ENCODE data around the gene FARS2. TPM values are rescaled to one million over a fixed set of nuclear protein-coding genes. Genes with fewer than 3 reads are reported as not detected.

The FARS2 gene
- total RNA-seq, 1 donor from 2014 or later: 8.2 TPM

DNA sequence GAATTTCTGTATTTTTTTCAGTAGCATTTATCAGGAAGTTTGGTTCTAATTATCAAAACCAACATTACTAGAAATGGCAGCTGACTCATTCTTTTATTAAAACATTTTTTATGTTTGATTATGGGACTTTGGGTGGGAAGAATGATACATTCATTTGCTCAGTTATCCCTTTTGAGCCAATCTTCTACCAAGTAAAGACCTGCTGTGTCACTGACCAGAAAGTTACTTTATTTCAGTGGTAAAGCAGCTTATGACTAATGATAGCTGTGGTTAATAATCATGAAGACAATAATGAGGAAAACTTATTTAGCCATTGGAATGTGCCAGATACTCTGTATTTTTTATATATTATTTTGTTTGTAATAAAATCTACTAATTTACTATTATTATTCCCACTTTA, 142.3 kb downstream of the FARS2 start:
- no peak for DNase-seq (ENCODE audit: low read depth)
- Histone ChIP-seq H3K36me3 (ENCODE audit: control insufficient read depth, insufficient read depth, low read length) (no peaks in the 10 kb centered on the region), H3K4me3 (ENCODE audit: low read depth, low read length) (no peak overlapping the region), H3K27me3 (ENCODE audit: control insufficient read depth, insufficient read depth, low read length) (no peaks in the 10 kb centered on the region)
- no peak for TF ChIP-seq CTCF (IDR thresholded peaks at IDR 0.05; ENCODE audit: insufficient read depth, low read length, poor library complexity, severe bottlenecking)

GRCh38 chr6:5405976-5406375, 144.7 kb downstream of the FARS2 start:
- no peak for TF ChIP-seq CTCF (IDR thresholded peaks at IDR 0.05; ENCODE audit: insufficient read depth, low read length, poor library complexity, severe bottlenecking)

GRCh38 chr6:5411414-5411813, 150.1 kb downstream of the FARS2 start:
- H3K4me3 ChIP-seq (ENCODE audit: low read depth, low read length): no peak overlapping the region
- no peaks in the 10 kb centered on the region for H3K27me3 ChIP-seq (ENCODE audit: control insufficient read depth, insufficient read depth, low read length)
- no peak for DNase-seq (ENCODE audit: low read depth)
- H3K36me3 ChIP-seq (ENCODE audit: control insufficient read depth, insufficient read depth, low read length): no peaks in the 10 kb centered on the region
- no peak for TF ChIP-seq CTCF (IDR thresholded peaks at IDR 0.05; ENCODE audit: insufficient read depth, low read length, poor library complexity, severe bottlenecking)

More at GRCh38 chr6:5405976-5406375, 144.7 kb downstream of the FARS2 start:
- H3K4me3 ChIP-seq (ENCODE audit: low read depth, low read length): no peak overlapping the region
- H3K36me3 ChIP-seq (ENCODE audit: control insufficient read depth, insufficient read depth, low read length): no peaks in the 10 kb centered on the region
- no peak for DNase-seq (ENCODE audit: low read depth)
- no peaks in the 10 kb centered on the region for H3K27me3 ChIP-seq (ENCODE audit: control insufficient read depth, insufficient read depth, low read length)

DNA sequence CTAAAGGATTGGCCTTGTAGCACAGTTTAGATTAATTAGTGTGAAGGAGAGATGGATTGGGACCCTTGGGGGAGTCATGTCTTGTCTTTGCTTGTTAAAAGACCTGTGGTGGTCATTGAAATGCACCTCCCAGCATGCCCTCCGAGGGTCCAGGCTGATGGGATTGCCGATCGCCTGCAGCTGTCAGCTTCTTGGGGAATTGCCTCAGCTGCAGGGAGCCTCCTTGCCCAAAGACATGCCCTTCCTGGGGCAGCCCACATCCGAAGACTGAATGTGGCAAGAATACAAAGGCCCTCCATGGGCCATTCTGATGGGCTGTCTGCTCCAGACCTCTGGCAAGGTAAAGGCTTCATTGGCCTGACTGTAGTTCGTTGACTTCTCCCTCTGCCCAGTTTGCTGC, 150.7 kb downstream of the FARS2 start:
- no peak overlapping the region for H3K4me3 ChIP-seq (ENCODE audit: low read depth, low read length)
- H3K27me3 ChIP-seq (ENCODE audit: control insufficient read depth, insufficient read depth, low read length): no peaks in the 10 kb centered on the region
- no peak for DNase-seq (ENCODE audit: low read depth)
- no peak for TF ChIP-seq CTCF (IDR thresholded peaks at IDR 0.05; ENCODE audit: insufficient read depth, low read length, poor library complexity, severe bottlenecking)
- H3K36me3 ChIP-seq (ENCODE audit: control insufficient read depth, insufficient read depth, low read length): no peaks in the 10 kb centered on the region

DNA sequence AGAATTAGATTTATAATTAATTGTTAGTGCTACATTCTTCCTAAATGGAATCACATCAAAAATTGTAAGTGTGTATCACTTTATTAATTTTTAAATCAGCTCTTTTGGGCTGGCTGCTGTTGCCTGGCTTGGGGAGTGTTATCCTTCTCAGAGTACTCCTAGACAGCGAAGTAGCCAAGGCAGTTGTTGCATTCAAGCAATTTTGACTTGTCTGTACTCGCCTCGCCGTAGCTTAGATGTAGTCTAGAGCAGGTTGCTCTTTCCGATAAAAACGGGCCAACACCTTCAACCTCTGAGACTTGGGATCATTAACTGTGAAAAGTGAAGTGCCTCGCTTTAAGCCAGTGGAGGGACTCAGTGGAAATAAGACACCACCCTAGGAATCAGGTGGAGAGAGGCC, 151.3 kb downstream of the FARS2 start:
- no peak for DNase-seq (ENCODE audit: low read depth)
- no peak for TF ChIP-seq CTCF (IDR thresholded peaks at IDR 0.05; ENCODE audit: insufficient read depth, low read length, poor library complexity, severe bottlenecking)
- H3K36me3 ChIP-seq (ENCODE audit: control insufficient read depth, insufficient read depth, low read length): no peaks in the 10 kb centered on the region
- no peak overlapping the region for H3K4me3 ChIP-seq (ENCODE audit: low read depth, low read length)
- H3K27me3 ChIP-seq (ENCODE audit: control insufficient read depth, insufficient read depth, low read length): no peaks in the 10 kb centered on the region

GRCh38 chr6:5416250-5416649, 154.9 kb downstream of the FARS2 start:
- no peak for DNase-seq (ENCODE audit: low read depth)
- no peak for TF ChIP-seq CTCF (IDR thresholded peaks at IDR 0.05; ENCODE audit: insufficient read depth, low read length, poor library complexity, severe bottlenecking)
- Histone ChIP-seq H3K36me3 (ENCODE audit: control insufficient read depth, insufficient read depth, low read length) (no peaks in the 10 kb centered on the region), H3K4me3 (ENCODE audit: low read depth, low read length) (no peak overlapping the region), H3K27me3 (ENCODE audit: control insufficient read depth, insufficient read depth, low read length) (no peaks in the 10 kb centered on the region)

All from kidney epithelial cell (primary cell).